GOT3 (cell line): Measurements from ENCODE around the gene ARHGAP35.
"Not testable (repeated sequence)": the region's sequence is repeated elsewhere in the genome, so short reads cannot be mapped to it uniquely, and the experiment has no call there.

Source experiments
- DNase-seq: peaks from one replicate; lab custom pipeline; 2025; ENCODE audit warnings: mixed read lengths; lab: John Stamatoyannopoulos, UW

Gene ARHGAP35

GRCh38 chr19:46860846-46861690 is at the start of gene ARHGAP35:
Gene ARHGAP35, plus strand, starts transcription at chr19:46860997. Its CDS starts 57,679 bp downstream, at chr19:46918676.
- DNase-seq = no peak

- DNase-seq = no peak
Observed at GRCh38 chr19:46812977-46813838, 47.6 kb upstream of the ARHGAP35 start.

- no peak for DNase-seq
Observed at GRCh38 chr19:46813839-46814358, 46.9 kb upstream of the ARHGAP35 start.

- DNase-seq = no peak
Observed at GRCh38 chr19:46815833-46816627, 44.8 kb upstream of the ARHGAP35 start.

GRCh38 chr19:46818812-46819211 is 42.0 kb upstream of the ARHGAP35 start:
- no peak for DNase-seq

GRCh38 chr19:46821512-46822409 is 39.0 kb upstream of the ARHGAP35 start:
- no peak for DNase-seq

GRCh38 chr19:46822410-46822787 is 38.4 kb upstream of the ARHGAP35 start:
- DNase-seq = not testable (repeated sequence)

- DNase-seq = no peak
Observed at GRCh38 chr19:46823049-46823448, 37.7 kb upstream of the ARHGAP35 start.

GRCh38 chr19:46824890-46825730 is 35.7 kb upstream of the ARHGAP35 start:
- no peak for DNase-seq

GRCh38 chr19:46825731-46826055 is 35.1 kb upstream of the ARHGAP35 start:
- DNase-seq = no peak

- DNase-seq = no peak
Observed at GRCh38 chr19:46828484-46828883, 32.3 kb upstream of the ARHGAP35 start.

GRCh38 chr19:46830864-46831263 is 29.9 kb upstream of the ARHGAP35 start:
- no peak for DNase-seq

- DNase-seq = no peak
Observed at GRCh38 chr19:46834121-46834520, 26.7 kb upstream of the ARHGAP35 start.

- DNase-seq = no peak
Observed at GRCh38 chr19:46834984-46835383, 25.8 kb upstream of the ARHGAP35 start.

GRCh38 chr19:46838160-46838559 is 22.6 kb upstream of the ARHGAP35 start:
- DNase-seq = no peak

- DNase-seq = no peak
Observed at GRCh38 chr19:46839752-46840497, 20.9 kb upstream of the ARHGAP35 start.

GRCh38 chr19:46840498-46840942 is 20.3 kb upstream of the ARHGAP35 start:
- DNase-seq = no peak

GRCh38 chr19:46841458-46842083 is 19.2 kb upstream of the ARHGAP35 start:
- DNase-seq = no peak

GRCh38 chr19:46842791-46843190 is 18.0 kb upstream of the ARHGAP35 start:
- DNase-seq = no peak
